H1 (cell line): ENCODE measurements around the gene POLR3K. TPM values are rescaled to one million over a fixed set of nuclear protein-coding genes. Genes with fewer than 3 reads are reported as not detected.

ENCODE experiments used
- ASH2L ChIP-seq: fragments of 200-600, 300-600 bp; sonication (generic); IDR thresholded peaks from one replicate; pipeline ENCODE4 v1.7.1; 2017; ENCODE audit warnings: low read length
- CHD1 ChIP-seq: IDR thresholded peaks from 2 replicates; pipeline ENCODE4 v1.6.1; 2012; ENCODE audit warnings: low read depth, low read length, improper control_type of control experiment
- EZH2 ChIP-seq: fragments of 200-600 bp; sonication (generic); IDR thresholded peaks from 2 replicates; pipeline ENCODE4 v1.7.1; 2012; ENCODE audit warnings: low read depth, mild to moderate bottlenecking, moderate library complexity, low read length, inconsistent platforms; ENCODE audit not compliant: severe bottlenecking
- GABPA ChIP-seq: IDR thresholded peaks from 2 replicates; pipeline ENCODE4 v1.6.1; 2011; ENCODE audit warnings: mild to moderate bottlenecking, low read length, moderate library complexity, borderline replicate concordance; ENCODE audit not compliant: insufficient read depth
- KDM4A ChIP-seq: IDR thresholded peaks from one replicate; pipeline ENCODE4 v1.7.1; 2012; ENCODE audit warnings: low read depth, mild to moderate bottlenecking, moderate library complexity, low read length, inconsistent platforms; ENCODE audit not compliant: severe bottlenecking
- MAFK ChIP-seq: IDR thresholded peaks from 2 replicates; pipeline ENCODE4 v1.6.1; 2012; ENCODE audit warnings: low read depth, mild to moderate bottlenecking, improper control_type of control experiment, low read length
- NRF1 ChIP-seq: IDR thresholded peaks from 2 replicates; pipeline ENCODE4 v1.6.1; 2011; ENCODE audit warnings: mild to moderate bottlenecking, low read depth, low read length, improper control_type of control experiment
- PHF8 ChIP-seq: fragments of 200-600 bp; sonication (generic); conservative IDR thresholded peaks from 2 replicates; pipeline ENCODE4 v1.7.1; 2012; ENCODE audit warnings: low read depth, mild to moderate bottlenecking, inconsistent platforms, low read length, moderate library complexity
- SIN3A ChIP-seq, 2 experiments: IDR thresholded peaks in 1 of 2; conservative IDR thresholded peaks in 1 of 2; 2 replicates each; pipeline ENCODE4 v1.6.1; 2011 to 2012; ENCODE audit warnings: low read length in 2 of 2, improper control_type of control experiment in 1 of 2, low read depth in 1 of 2, mild to moderate bottlenecking in 1 of 2
- SIRT6 ChIP-seq: IDR thresholded peaks from one replicate; pipeline ENCODE4 v1.7.1; 2012; ENCODE audit warnings: low read length, inconsistent platforms
- polyA plus RNA-seq, 7 experiments: library from polyadenylated mRNA; depleted of rRNA in 3 of 7; stranded (reverse) in 5 of 7; unstranded in 2 of 7; fragments of >200 nt in 5 of 7; fragments of 200-250 nt in 2 of 7; gene quantifications; 1 replicate in 5 of 7; 2 replicates in 1 of 7; 4 replicates in 1 of 7; pipeline versions ENCODE4 v1.2.1 to v1.2.3, GENCODE V29; 2011 to 2013; ENCODE audit warnings: missing spikeins in 2 of 7, mixed read lengths in 2 of 7
- total RNA-seq: library from RNA; stranded (reverse); fragmentation: NEBNext Ultra II Directional; extraction: Animal tissue kit (Norgen Biotek cat#: 25700); gene quantifications from 2 replicates; pipeline ENCODE4 v1.2.1, GENCODE V29; 2021
- TF ChIP-seq, protein P1 (sequence below): IDR thresholded peaks from 2 replicates; pipeline ENCODE4 v1.6.1; 2011; ENCODE audit warnings: low read length, improper control_type of control experiment
- TF ChIP-seq, protein P2 (sequence below): IDR thresholded peaks from 2 replicates; pipeline ENCODE4 v1.6.1; 2012; ENCODE audit warnings: inconsistent platforms
- TF ChIP-seq, protein P3 (sequence below): IDR thresholded peaks from 2 replicates; pipeline ENCODE4 v1.6.1; 2012; ENCODE audit warnings: inconsistent platforms

POLR3K gene
- total and polyA plus RNA-seq, 2 of the 8 experiments (the other 6 are each of a cell fraction or from before 2014, with no cell fraction given), result 45.4 to 80.5 TPM

DNA sequence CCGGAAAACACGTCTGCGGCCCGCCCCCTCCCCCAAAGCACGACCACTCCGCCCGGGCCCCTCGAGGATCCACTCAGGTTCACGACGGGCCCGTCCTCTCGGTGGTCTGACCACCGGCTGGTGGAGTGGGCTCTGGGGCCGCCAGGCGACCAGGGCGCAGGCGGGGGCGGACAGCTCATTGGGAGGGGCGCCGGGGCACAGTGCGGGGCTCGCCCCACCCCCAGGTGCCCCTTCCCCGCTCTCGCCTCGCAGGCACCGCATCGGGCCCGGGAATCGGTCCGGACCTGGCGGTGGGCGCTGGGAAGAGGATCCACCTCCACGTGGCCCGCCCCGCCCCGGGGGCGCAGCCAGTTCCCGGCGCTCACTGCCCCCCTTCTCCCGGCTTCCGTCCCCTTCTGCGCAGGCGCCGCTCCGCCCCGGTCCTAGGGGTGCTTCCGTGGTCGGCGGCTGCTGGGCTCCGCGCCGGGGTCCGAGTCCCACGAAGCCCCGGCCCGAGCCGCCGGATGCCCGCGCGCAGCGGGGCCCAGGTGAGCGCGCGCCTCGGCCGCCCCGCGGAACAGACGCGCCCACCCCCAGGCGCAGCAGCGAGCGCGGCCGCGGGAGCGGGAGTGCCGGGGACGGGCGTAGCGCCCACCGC is 24.5 kb upstream of the POLR3K start, which contains the start of gene MPG (continued):
- no peak for TF ChIP-seq CHD1
- TF ChIP-seq ASH2L, result peak; percentile 40
- TF ChIP-seq, protein P1, sequence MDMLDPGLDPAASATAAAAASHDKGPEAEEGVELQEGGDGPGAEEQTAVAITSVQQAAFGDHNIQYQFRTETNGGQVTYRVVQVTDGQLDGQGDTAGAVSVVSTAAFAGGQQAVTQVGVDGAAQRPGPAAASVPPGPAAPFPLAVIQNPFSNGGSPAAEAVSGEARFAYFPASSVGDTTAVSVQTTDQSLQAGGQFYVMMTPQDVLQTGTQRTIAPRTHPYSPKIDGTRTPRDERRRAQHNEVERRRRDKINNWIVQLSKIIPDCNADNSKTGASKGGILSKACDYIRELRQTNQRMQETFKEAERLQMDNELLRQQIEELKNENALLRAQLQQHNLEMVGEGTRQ, result 0 out of 2 replicates have a peak, but pooled peaks have one; percentile 9
- TF ChIP-seq SIRT6, result no peak
- TF ChIP-seq PHF8, result no peak; the same call in 1 of the 2 replicates
- TF ChIP-seq NRF1, result peak; percentile 37; the same call in 1 of the 2 replicates
- TF ChIP-seq EZH2, result no peak
- peak; percentile 56 for TF ChIP-seq KDM4A
- TF ChIP-seq, protein P2, sequence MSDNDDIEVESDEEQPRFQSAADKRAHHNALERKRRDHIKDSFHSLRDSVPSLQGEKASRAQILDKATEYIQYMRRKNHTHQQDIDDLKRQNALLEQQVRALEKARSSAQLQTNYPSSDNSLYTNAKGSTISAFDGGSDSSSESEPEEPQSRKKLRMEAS, result peak; percentile 89
- no peak for TF ChIP-seq SIN3A (conservative IDR thresholded peaks at IDR 0.05 in 1 of 2, IDR thresholded peaks at IDR 0.05 in 1 of 2; ENCODE audit: low read depth in 1 of 2, low read length in 2 of 2)
- no peak for TF ChIP-seq GABPA
- no peak for TF ChIP-seq MAFK
- TF ChIP-seq, protein P3, sequence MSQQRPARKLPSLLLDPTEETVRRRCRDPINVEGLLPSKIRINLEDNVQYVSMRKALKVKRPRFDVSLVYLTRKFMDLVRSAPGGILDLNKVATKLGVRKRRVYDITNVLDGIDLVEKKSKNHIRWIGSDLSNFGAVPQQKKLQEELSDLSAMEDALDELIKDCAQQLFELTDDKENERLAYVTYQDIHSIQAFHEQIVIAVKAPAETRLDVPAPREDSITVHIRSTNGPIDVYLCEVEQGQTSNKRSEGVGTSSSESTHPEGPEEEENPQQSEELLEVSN, result peak; percentile 43; the same call in 1 of the 2 replicates
